ENCODE data around the gene TNRC6C. TPM values are rescaled to one million over a fixed set of nuclear protein-coding genes. Genes with fewer than 3 reads are reported as not detected.
"Not testable (repeated sequence)": the region's sequence is repeated elsewhere in the genome, so short reads cannot be mapped to it uniquely, and the experiment has no call there.

The TNRC6C gene
- polyA plus RNA-seq, 4 donors = 12.7 to 16.2 (median 13.7) TPM

GRCh38 chr17:78108726-78109488 is 150.4 kb downstream of the TNRC6C start:
- DNase-seq (ENCODE audit: low read depth in 4 of 4, low spot score in 3 of 4) = no peak

GRCh38 chr17:78109489-78109761 is 150.9 kb downstream of the TNRC6C start:
- DNase-seq (ENCODE audit: low read depth in 4 of 4, low spot score in 3 of 4) = no peak

GRCh38 chr17:78110363-78111015 is 152.0 kb downstream of the TNRC6C start:
- DNase-seq (ENCODE audit: low read depth in 4 of 4, low spot score in 3 of 4) = no peak

- DNase-seq (ENCODE audit: low read depth in 4 of 4, low spot score in 3 of 4) = no peak
Measured at GRCh38 chr17:78111016-78111726, 152.7 kb downstream of the TNRC6C start.

- DNase-seq (ENCODE audit: low read depth in 4 of 4, low spot score in 3 of 4) = no peak
Measured at GRCh38 chr17:78111727-78112517, 153.4 kb downstream of the TNRC6C start.

GRCh38 chr17:78112518-78113471 is 154.3 kb downstream of the TNRC6C start:
- DNase-seq (ENCODE audit: low read depth in 4 of 4, low spot score in 3 of 4) = peak in 1 of 4 donors; percentile 51

- DNase-seq (ENCODE audit: low read depth in 4 of 4, low spot score in 3 of 4) = no peak
Measured at GRCh38 chr17:78113804-78114785, 155.6 kb downstream of the TNRC6C start.

- no peak for DNase-seq (ENCODE audit: low read depth in 4 of 4, low spot score in 3 of 4)
Measured at GRCh38 chr17:78114831-78115723, 156.6 kb downstream of the TNRC6C start.

GRCh38 chr17:78115803-78116202 is 157.3 kb downstream of the TNRC6C start:
- not testable (repeated sequence) for DNase-seq (ENCODE audit: low read depth in 4 of 4, low spot score in 3 of 4)

- DNase-seq (ENCODE audit: low read depth in 4 of 4, low spot score in 3 of 4) = no peak
Measured at GRCh38 chr17:78116411-78116810, 157.9 kb downstream of the TNRC6C start.

- DNase-seq (ENCODE audit: low read depth in 4 of 4, low spot score in 3 of 4) = no peak
Measured at GRCh38 chr17:78117027-78117981, 158.8 kb downstream of the TNRC6C start.

- no peak for DNase-seq (ENCODE audit: low read depth in 4 of 4, low spot score in 3 of 4)
Measured at GRCh38 chr17:78118801-78119241, 160.3 kb downstream of the TNRC6C start.

GRCh38 chr17:78120537-78120936 is 162.0 kb downstream of the TNRC6C start:
- no peak for DNase-seq (ENCODE audit: low read depth in 4 of 4, low spot score in 3 of 4)

- DNase-seq (ENCODE audit: low read depth in 4 of 4, low spot score in 3 of 4) = no peak
Measured at GRCh38 chr17:78120971-78121800, 162.7 kb downstream of the TNRC6C start.

GRCh38 chr17:78121801-78122215 is 163.3 kb downstream of the TNRC6C start:
- DNase-seq (ENCODE audit: low read depth in 4 of 4, low spot score in 3 of 4) = no peak
